SK-N-SH (cell line): ENCODE measurements around the gene ESRRA.

Source experiments
- CTCF ChIP-seq: fragments of 200-600 bp; sonication (generic); IDR thresholded peaks from 2 replicates; pipeline ENCODE4 v1.6.1; 2017; ENCODE audit warnings: antibody characterized with exemption, mild to moderate bottlenecking, moderate library complexity
- EZH2phosphoT487 ChIP-seq: fragments of 200-600 bp; sonication (generic); IDR thresholded peaks from 2 replicates; pipeline ENCODE4 v1.6.1; 2017; ENCODE audit warnings: low read depth, mixed run types, mild to moderate bottlenecking, antibody characterized with exemption, moderate library complexity, borderline replicate concordance
- MAX ChIP-seq: IDR thresholded peaks from 2 replicates; pipeline ENCODE4 v1.4.0; 2012; ENCODE audit warnings: low read depth
- POLR2AphosphoS5 ChIP-seq: IDR thresholded peaks from 2 replicates; pipeline ENCODE4 v1.6.1; 2012; ENCODE audit warnings: low read depth, low read length
- RAD21 ChIP-seq: IDR thresholded peaks from 2 replicates; pipeline ENCODE4 v1.6.1; 2012; ENCODE audit warnings: mild to moderate bottlenecking, low read length
- REST ChIP-seq: IDR thresholded peaks from 2 replicates; pipeline ENCODE4 v1.6.1; 2012; ENCODE audit warnings: mild to moderate bottlenecking, low read depth, low read length, moderate library complexity
- RXRA ChIP-seq: IDR thresholded peaks from 2 replicates; pipeline ENCODE4 v1.4.0; 2012; ENCODE audit warnings: low read depth, mild to moderate bottlenecking, borderline replicate concordance
- SIN3A ChIP-seq: IDR thresholded peaks from 2 replicates; pipeline ENCODE4 v1.6.1; 2012; ENCODE audit warnings: low read depth, mild to moderate bottlenecking, low read length, moderate library complexity, borderline replicate concordance
- SMC3 ChIP-seq: IDR thresholded peaks from 2 replicates; pipeline ENCODE4 v1.6.1; 2012; ENCODE audit warnings: low read depth, low read length, improper control_type of control experiment
- YY1 ChIP-seq: IDR thresholded peaks from 2 replicates; pipeline ENCODE4 v1.4.0; 2012; ENCODE audit warnings: low read depth, mild to moderate bottlenecking
- ZBTB33 ChIP-seq: IDR thresholded peaks from 2 replicates; pipeline ENCODE4 v1.4.0; 2012; ENCODE audit warnings: low read depth, borderline replicate concordance

- TF ChIP-seq RAD21 (no peak), POLR2AphosphoS5 (no peak), SMC3 (peak; percentile 6; the same call in 1 of the 2 replicates), CTCF (no peak), RXRA (no peak), ZBTB33 (no peak), EZH2phosphoT487 (no peak), REST (no peak), SIN3A (no peak), MAX (no peak), YY1 (no peak)
Measured at GRCh38 chr11:64264371-64264852, 40.9 kb upstream of the ESRRA start.
